ENCODE measurements around the gene CASTOR1. TPM values are rescaled to one million over a fixed set of nuclear protein-coding genes. Genes with fewer than 3 reads are reported as not detected.
A peak's percentile ranks its signal among the peaks of the same experiment; 100 is the strongest.

CASTOR1 gene
- total and polyA plus RNA-seq, 2 donors: 7.5 to 21.7 TPM

GRCh38 chr22:30289980-30290313 is 642 bp upstream of the CASTOR1 start:
- WGBS: 14% methylated on average over 12 of the region's 12 CpGs
- Histone ChIP-seq H3K27ac (ENCODE audit: low read depth) (peak overlapping the region; percentile 84), H3K36me3 (ENCODE audit: insufficient read depth) (peaks cover 2% of the 10 kb centered on the region), H3K4me3 (ENCODE audit: low read depth, low read length) (peak overlapping the region; percentile 23), H3K4me1 (ENCODE audit: insufficient read depth) (no peaks in the 10 kb centered on the region)
- no peak for DNase-seq (ENCODE audit: extremely low spot score)

DNA sequence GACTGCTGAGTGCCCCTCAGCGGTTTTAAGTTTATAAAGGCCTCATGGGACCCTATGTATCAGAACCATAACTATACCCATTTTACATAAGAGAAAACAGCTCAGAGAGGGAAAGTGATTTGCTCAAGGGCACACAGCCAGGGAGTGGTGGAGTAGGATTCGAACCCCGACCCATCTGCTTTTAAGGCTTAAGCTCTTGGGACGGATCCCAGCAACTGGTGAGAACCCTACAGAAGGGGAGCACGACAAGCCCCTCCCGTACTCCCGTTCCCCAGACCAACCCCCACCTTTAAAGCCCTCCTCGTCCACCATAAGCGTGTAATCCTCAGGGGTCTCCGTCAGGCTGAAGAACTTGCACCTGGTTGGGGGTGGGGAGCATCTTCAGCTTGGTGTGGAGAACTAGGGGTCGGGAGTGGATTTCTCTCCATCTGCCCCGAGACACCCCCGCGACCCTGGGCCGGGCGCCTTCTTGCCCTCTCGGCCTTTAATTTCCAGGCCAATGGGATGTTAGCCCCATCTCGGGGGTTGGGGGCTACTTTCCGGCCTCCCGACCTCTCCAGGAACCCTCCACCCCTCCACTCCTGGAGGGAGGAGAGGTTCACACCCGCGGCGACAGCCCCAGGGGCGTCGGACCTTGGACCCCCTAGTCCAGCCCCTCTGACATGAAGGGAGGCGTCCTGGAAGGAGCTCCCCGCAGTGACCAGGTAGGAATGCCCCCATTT is 725 bp downstream of the CASTOR1 start:
- no peak for DNase-seq (ENCODE audit: extremely low spot score)
- Histone ChIP-seq H3K27ac (ENCODE audit: low read depth) (peak overlapping the region; percentile 79), H3K4me3 (ENCODE audit: low read depth, low read length) (peak overlapping the region; percentile 87), H3K36me3 (ENCODE audit: insufficient read depth) (peaks cover 2% of the 10 kb centered on the region), H3K4me1 (ENCODE audit: insufficient read depth) (no peaks in the 10 kb centered on the region)
- WGBS: 8% methylated on average over 27 of the region's 27 CpGs

- no peaks in the 10 kb centered on the region for H3K36me3 ChIP-seq (ENCODE audit: insufficient read depth)
- no peak for DNase-seq (ENCODE audit: extremely low spot score)
- peak overlapping the region; percentile 87 for H3K4me3 ChIP-seq (ENCODE audit: low read depth, low read length)
- H3K4me1 ChIP-seq (ENCODE audit: insufficient read depth): no peaks in the 10 kb centered on the region
- H3K27ac ChIP-seq (ENCODE audit: low read depth): no peak overlapping the region
- WGBS: 16% methylated on average over 5 of the region's 5 CpGs
Measured at GRCh38 chr22:30287648-30288418, 1.5 kb downstream of the CASTOR1 start.

- 69% methylated on average over 31 of the region's 31 CpGs for WGBS
- DNase-seq (ENCODE audit: extremely low spot score): no peak
- no peak overlapping the region for H3K4me3 ChIP-seq (ENCODE audit: low read depth, low read length)
- no peak overlapping the region for H3K27ac ChIP-seq (ENCODE audit: low read depth)
- H3K36me3 ChIP-seq (ENCODE audit: insufficient read depth): no peaks in the 10 kb centered on the region
- no peaks in the 10 kb centered on the region for H3K4me1 ChIP-seq (ENCODE audit: insufficient read depth)
Measured at GRCh38 chr22:30286813-30287647, 2.3 kb downstream of the CASTOR1 start.

GRCh38 chr22:30286331-30286730 is 3.0 kb downstream of the CASTOR1 start:
- DNase-seq (ENCODE audit: extremely low spot score): no peak
- Histone ChIP-seq H3K4me3 (ENCODE audit: low read depth, low read length) (no peak overlapping the region), H3K36me3 (ENCODE audit: insufficient read depth) (no peaks in the 10 kb centered on the region), H3K27ac (ENCODE audit: low read depth) (no peak overlapping the region), H3K4me1 (ENCODE audit: insufficient read depth) (no peaks in the 10 kb centered on the region)
- 84% methylated on average over 5 of the region's 5 CpGs for WGBS

- no peak overlapping the region for H3K27ac ChIP-seq (ENCODE audit: low read depth)
- H3K4me3 ChIP-seq (ENCODE audit: low read depth, low read length): no peak overlapping the region
- 90% methylated on average over 8 of the region's 8 CpGs for WGBS
- no peaks in the 10 kb centered on the region for H3K36me3 ChIP-seq (ENCODE audit: insufficient read depth)
- DNase-seq (ENCODE audit: extremely low spot score): no peak
- no peaks in the 10 kb centered on the region for H3K4me1 ChIP-seq (ENCODE audit: insufficient read depth)
Measured at GRCh38 chr22:30285846-30286200, 3.5 kb downstream of the CASTOR1 start.

- H3K4me3 ChIP-seq (ENCODE audit: low read depth, low read length): no peak overlapping the region
- H3K36me3 ChIP-seq (ENCODE audit: insufficient read depth): no peaks in the 10 kb centered on the region
- WGBS: 88% methylated on average over 27 of the region's 27 CpGs
- H3K4me1 ChIP-seq (ENCODE audit: insufficient read depth): no peaks in the 10 kb centered on the region
- DNase-seq (ENCODE audit: extremely low spot score): no peak
- H3K27ac ChIP-seq (ENCODE audit: low read depth): no peak overlapping the region
Measured at GRCh38 chr22:30285176-30285845, 4.0 kb downstream of the CASTOR1 start.

DNA sequence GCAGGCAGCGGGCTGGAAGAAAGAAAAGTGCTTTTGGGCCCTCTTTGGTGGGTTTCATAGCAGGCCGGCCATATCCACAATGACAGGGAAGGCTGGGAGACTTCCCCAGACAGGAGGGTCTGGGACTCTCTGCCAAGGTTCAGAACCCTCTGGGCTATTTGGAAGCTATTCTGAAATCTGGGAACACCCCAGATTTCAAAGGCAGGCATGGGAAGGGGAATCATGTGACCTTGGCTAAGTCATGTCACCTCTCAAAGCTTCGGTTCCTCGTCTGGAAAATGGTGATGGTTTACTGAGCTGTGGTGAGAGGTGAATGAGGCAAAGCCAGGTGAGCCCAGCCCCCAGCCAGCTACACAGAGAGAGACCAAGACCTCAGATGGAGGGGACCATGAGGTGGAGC is 4.6 kb downstream of the CASTOR1 start:
- no peak for DNase-seq (ENCODE audit: extremely low spot score)
- 91% methylated on average over 4 of the region's 4 CpGs for WGBS
- Histone ChIP-seq H3K27ac (ENCODE audit: low read depth) (no peak overlapping the region), H3K4me1 (ENCODE audit: insufficient read depth) (no peaks in the 10 kb centered on the region), H3K4me3 (ENCODE audit: low read depth, low read length) (no peak overlapping the region), H3K36me3 (ENCODE audit: insufficient read depth) (no peaks in the 10 kb centered on the region)

- DNase-seq (ENCODE audit: extremely low spot score): no peak
- Histone ChIP-seq H3K27ac (ENCODE audit: low read depth) (no peak overlapping the region), H3K36me3 (ENCODE audit: insufficient read depth) (no peaks in the 10 kb centered on the region), H3K4me3 (ENCODE audit: low read depth, low read length) (no peak overlapping the region), H3K4me1 (ENCODE audit: insufficient read depth) (no peaks in the 10 kb centered on the region)
- WGBS: 80% methylated on average over 9 of the region's 9 CpGs
Measured at GRCh38 chr22:30284172-30284571, 5.1 kb downstream of the CASTOR1 start.

DNA sequence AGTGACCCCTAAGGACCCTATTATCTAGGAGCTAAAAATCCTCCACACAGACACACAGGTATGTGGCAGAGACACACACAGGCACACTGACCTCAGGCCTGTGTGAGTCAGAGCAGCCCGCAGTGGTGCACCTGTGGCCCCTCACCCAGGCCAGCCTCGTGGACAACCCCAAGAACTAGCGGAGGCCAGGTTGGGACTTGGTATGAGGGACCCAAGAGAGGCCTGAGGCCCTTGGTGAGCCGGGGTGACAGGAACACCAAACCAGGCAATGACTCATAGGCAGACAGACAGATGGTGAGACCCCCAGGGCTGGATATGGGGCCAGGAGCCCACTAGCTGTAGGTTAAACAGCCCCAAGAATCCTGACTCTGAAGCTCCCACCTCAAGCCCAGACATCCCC is 6.0 kb downstream of the CASTOR1 start:
- no peak overlapping the region for H3K27ac ChIP-seq (ENCODE audit: low read depth)
- H3K36me3 ChIP-seq (ENCODE audit: insufficient read depth): no peaks in the 10 kb centered on the region
- no peaks in the 10 kb centered on the region for H3K4me1 ChIP-seq (ENCODE audit: insufficient read depth)
- WGBS: 89% methylated on average over 4 of the region's 4 CpGs
- no peak overlapping the region for H3K4me3 ChIP-seq (ENCODE audit: low read depth, low read length)
- DNase-seq (ENCODE audit: extremely low spot score): no peak

- no peak for DNase-seq (ENCODE audit: extremely low spot score)
- H3K36me3 ChIP-seq (ENCODE audit: insufficient read depth): no peaks in the 10 kb centered on the region
- 75% methylated on average over 7 of the region's 7 CpGs for WGBS
- H3K4me1 ChIP-seq (ENCODE audit: insufficient read depth): no peaks in the 10 kb centered on the region
- no peak overlapping the region for H3K4me3 ChIP-seq (ENCODE audit: low read depth, low read length)
- H3K27ac ChIP-seq (ENCODE audit: low read depth): no peak overlapping the region
Measured at GRCh38 chr22:30282616-30283046, 6.7 kb downstream of the CASTOR1 start.

- DNase-seq (ENCODE audit: extremely low spot score): no peak
- Histone ChIP-seq H3K27ac (ENCODE audit: low read depth) (no peak overlapping the region), H3K4me1 (ENCODE audit: insufficient read depth) (no peaks in the 10 kb centered on the region), H3K4me3 (ENCODE audit: low read depth, low read length) (no peak overlapping the region), H3K36me3 (ENCODE audit: insufficient read depth) (no peaks in the 10 kb centered on the region)
- WGBS: 72% methylated on average over 8 of the region's 8 CpGs
Measured at GRCh38 chr22:30280505-30280904, 8.8 kb downstream of the CASTOR1 start.

- no peak overlapping the region for H3K27ac ChIP-seq (ENCODE audit: low read depth)
- 92% methylated on average over 5 of the region's 5 CpGs for WGBS
- no peak for DNase-seq (ENCODE audit: extremely low spot score)
Measured at GRCh38 chr22:30279932-30280331, 9.4 kb downstream of the CASTOR1 start.

More at GRCh38 chr22:30279932-30280331, 9.4 kb downstream of the CASTOR1 start:
- Histone ChIP-seq H3K4me3 (ENCODE audit: low read depth, low read length) (no peak overlapping the region), H3K36me3 (ENCODE audit: insufficient read depth) (no peaks in the 10 kb centered on the region), H3K4me1 (ENCODE audit: insufficient read depth) (no peaks in the 10 kb centered on the region)
